Iris pigment epithelial cell (primary cell): ENCODE measurements around the gene GALNTL6.

Experiments
- DNase-seq: peaks from one replicate; pipeline ENCODE4 v3.0.0-alpha.2; 2011; ENCODE audit warnings: low read depth

The GALNTL6 gene

GRCh38 chr4:171812665-171813525, at the start of gene GALNTL6:
Gene GALNTL6 (plus strand): TSS chr4:171813404.
- DNase-seq = peak; percentile 21

DNA sequence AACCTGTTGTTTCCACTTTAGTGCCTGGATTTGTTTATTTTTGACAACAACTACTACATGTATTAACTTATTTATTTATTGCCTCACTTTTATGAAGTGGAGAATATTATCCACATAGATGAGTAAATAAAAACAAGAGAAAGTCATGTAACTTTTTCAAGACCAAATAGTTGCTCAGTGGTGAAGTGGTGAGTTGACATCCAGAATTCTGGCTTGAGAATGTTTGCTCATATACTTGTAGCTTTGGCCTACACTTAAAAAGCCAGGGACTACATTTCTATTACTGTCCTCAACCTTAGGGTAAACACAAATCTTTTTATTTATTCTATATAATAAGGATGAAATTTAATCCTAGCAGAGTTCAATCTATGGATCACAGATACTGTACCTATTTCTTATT, 47.7 kb upstream of the GALNTL6 start:
- DNase-seq = no peak

GRCh38 chr4:171774642-171775190, 38.5 kb upstream of the GALNTL6 start:
- no peak for DNase-seq

DNA sequence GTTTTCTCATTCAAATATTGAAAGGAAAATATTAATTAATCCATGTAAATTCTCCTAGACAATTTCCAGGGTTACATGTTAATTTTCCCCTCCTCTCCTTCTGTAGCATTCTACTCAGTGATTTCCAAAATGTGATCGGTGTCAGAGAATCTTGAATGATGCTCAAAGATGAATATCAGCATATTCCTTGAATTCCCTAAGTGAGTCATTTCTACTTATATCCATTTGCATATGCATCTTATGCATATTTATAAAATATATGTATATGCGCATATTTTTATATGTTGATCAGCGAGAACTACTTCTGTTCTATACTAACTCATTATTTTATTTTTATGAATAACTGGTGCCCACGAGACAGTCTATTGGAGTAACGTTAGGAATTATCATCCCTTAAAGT, 33.9 kb upstream of the GALNTL6 start:
- no peak for DNase-seq

- no peak for DNase-seq
Observed at GRCh38 chr4:171785388-171785787, 27.8 kb upstream of the GALNTL6 start.

DNA sequence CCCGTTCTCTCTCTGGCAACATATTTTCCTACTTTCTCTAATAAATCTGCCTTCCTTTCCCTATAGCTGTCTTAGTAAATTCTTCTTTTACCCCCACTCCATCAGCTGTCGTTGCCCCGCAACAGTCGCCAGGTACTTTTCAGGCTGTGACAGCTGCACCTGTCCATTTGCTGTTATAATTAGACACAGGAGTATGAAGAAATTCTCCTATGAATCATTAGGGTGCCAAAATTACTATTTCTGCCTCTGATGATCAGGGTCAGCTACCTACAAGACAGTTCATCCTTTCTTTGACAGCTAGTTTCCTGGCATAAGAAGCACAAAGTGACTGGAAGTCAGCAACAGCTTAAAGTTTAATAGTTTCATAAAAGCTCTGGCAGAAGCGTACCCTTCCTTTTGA, 19.5 kb upstream of the GALNTL6 start:
- DNase-seq = no peak

- no peak for DNase-seq
Observed at GRCh38 chr4:171794528-171794927, 18.7 kb upstream of the GALNTL6 start.

DNA sequence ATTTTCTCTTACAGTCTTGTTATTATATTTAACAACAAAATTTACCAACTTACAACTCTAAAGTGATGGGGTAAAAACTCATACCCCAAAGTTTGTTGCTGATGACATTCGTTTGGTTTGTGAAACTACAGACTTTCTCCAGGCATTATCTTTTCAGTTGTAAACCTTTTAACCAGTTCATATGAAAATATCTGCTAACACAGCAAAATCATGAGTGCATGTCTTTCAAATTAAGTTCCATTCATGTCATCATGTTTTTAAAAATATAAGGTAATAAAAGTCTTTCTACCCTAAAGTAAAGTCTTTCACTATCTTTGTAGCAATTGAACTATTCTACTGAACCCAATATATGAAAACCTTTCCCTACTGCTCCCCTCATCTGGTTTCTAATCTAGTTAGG, 3.4 kb upstream of the GALNTL6 start:
- no peak for DNase-seq

DNA sequence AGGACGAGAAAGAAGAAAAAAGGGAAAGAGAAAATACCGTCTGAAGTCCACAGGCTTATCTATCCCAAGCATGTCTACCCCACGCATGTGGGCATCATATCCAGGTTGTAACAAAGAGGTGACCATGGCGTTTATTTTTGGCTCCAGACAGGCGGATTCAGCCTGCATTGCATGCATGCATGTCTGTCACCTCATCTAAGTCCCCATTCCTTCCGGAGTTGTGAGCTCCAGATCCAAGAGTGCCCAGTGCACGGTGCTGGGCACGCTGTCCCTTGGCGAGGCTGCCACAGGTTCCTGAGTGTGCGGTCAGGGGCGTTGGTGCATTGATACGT, 905 bp upstream of the GALNTL6 start:
- DNase-seq = no peak

- DNase-seq = no peak
Observed at GRCh38 chr4:171813526-171814250, 484 bp downstream of the GALNTL6 start.

DNA sequence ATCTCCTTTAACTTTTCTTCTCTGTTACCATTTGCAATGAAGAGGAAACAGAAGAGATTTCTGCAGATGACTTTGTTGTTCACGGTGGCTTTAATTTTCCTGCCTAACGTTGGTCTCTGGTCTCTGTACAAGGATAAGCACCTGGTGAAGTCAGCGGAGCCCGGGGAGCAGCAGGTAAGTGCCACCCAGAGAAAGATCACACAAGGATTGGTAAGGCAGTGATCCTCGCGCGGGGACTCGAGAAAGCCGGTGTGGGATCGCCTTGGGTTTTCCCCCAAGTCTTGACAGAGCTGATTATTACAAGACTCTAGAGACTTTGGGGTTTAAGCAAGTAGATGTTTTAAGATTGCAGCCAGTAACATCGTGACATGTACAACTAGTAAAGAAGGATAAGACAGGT, 1.3 kb downstream of the GALNTL6 start:
- DNase-seq = no peak

GRCh38 chr4:171817026-171817425, 3.8 kb downstream of the GALNTL6 start:
- no peak for DNase-seq

- DNase-seq = no peak
Observed at GRCh38 chr4:171834640-171835039, 21.4 kb downstream of the GALNTL6 start.

DNA sequence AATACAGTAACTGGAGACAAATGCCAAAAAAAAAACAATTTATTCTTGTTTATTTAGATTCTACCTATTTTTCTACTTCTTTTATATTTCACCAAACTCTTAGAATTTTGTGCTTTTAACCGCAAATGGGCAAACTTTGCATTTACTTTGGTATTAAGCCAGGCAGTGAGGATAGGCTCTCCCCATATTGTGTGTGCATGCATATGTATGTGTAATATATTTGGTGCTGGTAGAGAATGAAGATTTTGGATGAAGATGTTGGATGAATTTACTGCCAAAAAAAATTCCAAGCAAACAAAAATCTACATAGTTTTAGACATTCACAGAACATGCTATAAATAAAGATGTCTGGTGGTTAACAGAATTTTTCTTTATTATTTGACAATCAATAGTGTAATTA, 30.3 kb downstream of the GALNTL6 start:
- DNase-seq = no peak

- peak; percentile 79 for DNase-seq
Observed at GRCh38 chr4:171846232-171846631, 33.0 kb downstream of the GALNTL6 start.

DNA sequence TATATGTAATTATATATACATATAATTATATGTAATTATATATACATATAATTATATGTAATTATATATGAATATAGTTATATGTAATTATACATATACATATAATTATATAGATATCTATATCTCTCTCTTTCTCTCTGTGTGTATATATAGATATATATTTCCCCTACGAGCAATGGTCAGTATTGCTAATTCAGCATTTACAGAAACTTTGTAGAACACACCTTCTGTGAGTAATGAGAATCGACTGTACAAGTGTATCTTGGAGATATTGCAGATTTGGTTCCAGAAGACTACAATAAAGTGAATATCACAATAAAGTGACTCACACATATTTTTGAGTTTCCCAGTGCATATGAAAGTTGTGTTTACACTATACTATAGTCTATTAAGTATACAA, 33.7 kb downstream of the GALNTL6 start:
- no peak for DNase-seq

DNA sequence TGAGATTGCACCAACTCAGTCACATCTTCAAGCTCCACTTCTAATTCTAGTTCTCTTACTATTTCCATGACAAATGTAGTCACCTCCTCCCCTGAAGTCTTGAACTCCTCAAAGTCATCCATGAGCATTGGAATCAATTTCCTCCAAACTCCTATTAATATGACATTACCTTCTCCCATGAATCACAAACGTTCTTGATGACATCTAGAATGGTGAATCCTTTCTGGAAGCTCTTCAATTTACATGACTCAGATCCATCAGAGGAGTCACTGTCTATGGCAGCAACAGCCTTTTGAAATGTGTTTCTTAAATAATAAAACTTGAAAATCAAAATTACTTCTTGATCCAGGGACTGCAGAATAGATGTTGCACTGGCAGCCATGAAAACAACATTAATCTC, 34.5 kb downstream of the GALNTL6 start:
- peak; percentile 52 for DNase-seq

DNA sequence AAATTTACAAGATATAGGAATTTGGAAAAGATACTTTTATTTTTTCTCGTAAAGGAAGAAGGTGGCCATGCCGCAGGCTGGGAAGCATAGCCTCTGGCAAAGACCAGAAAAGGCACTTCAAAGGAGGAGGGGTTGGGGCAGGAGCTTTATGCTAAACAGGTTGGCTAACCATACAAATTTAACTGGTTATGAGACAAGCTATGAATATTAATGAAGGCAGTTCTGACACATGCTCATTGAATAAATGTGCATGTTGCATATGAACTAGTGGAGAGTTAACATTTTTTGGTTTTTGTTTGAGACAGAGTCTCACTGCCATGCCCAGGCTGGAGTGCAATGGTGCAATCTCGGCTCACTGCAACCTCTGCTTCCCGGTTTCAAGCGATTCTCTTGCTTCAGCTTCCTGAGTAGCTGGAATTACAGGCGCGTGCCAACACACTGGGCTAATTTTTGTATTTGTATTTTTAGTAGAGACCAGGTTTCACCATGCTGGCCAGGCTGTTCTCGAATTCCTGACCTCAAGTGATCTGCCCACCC, 36.5 kb downstream of the GALNTL6 start:
- no peak for DNase-seq

DNA sequence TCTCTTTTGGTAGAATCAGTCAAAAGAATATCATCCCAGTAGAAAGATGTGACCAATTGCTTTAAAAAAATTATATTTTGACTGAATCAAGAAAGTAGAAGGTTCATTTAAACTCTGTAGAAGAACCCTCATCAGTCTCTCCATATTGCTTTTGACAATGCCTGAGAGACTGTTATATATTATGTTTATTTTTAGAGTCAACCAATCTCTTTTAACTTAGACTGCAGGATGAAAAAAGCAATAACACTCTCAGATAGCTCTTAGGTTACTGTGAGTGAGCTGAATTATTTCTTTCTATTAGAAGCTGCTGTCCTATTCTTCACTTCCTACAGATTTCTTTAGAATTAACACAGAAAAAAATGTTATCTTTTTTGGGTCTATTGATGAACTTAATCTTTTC, 38.1 kb downstream of the GALNTL6 start:
- DNase-seq = no peak

- DNase-seq = peak; percentile 53
Observed at GRCh38 chr4:171857302-171858012, 44.3 kb downstream of the GALNTL6 start.

- DNase-seq = no peak
Observed at GRCh38 chr4:171875291-171875690, 62.1 kb downstream of the GALNTL6 start.

DNA sequence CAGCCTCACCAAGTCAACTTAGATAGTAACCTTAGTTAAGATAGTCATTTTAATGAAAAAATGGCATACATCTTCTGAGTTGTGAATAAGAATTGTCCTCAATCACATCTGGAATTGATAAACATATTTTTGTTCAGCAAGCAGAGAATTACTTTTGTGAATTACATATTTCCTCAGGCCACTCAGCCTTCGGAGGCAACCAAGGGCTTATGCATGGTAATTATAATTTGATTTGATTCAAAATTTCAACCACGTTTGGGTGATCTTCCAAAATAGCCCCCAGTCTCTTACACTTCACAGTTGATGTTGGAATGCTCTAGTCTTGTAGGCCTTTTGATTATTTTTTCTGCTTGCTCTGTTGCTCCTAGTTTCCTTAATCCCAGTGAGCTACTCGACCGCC, 63.4 kb downstream of the GALNTL6 start:
- no peak for DNase-seq
